Fibroblast of skin of right biceps (primary cell): ENCODE measurements around the gene NAA50.

ENCODE experiments used
- DNase-seq: peaks from one replicate; pipeline ENCODE4 v3.0.0-alpha.2; 2013

The NAA50 gene

DNA sequence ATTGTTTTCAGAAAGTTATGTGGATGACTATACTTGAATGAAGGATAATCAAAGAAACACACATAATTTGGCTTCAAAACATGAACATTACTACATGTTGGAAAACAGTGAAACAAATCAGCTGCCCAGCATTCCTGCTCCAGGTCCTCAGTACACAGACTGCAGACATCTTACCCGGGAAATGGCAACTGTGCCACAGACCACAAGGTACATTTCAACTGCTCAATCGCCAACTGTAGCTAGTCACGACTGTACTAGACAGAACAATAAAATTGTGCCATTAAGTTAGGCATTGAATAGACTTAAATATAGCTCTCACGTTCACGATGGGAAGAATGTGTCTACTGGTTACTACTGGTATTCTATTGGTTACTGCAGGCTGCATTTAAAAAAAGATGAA, 5.0 kb downstream of the NAA50 start:
- DNase-seq, result no peak

DNA sequence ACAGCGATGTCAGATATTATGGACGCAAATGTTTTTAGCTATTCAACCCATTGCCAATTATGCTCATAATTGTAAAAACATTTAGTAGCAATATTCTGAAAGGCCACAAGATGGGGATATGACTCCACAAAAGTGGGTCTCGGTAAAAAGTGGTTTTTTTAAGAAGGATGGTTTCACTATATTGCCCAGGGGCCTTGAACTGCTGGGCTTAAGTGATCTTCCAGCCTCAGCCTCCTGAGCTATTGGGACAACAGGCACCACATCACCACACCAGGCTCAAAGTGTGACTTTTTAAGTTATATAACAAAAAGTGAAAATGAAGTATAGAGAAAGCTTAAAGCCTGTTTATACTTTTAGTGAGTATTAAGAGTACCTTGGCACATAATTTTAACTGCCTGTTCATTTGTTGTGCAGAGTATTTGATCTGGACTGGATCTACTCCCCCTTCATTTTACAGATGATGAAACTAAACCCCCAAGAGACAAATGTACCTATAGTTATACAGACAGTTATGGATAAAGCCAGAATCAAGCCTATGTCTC, 9.4 kb downstream of the NAA50 start:
- peak; percentile 69 for DNase-seq

DNA sequence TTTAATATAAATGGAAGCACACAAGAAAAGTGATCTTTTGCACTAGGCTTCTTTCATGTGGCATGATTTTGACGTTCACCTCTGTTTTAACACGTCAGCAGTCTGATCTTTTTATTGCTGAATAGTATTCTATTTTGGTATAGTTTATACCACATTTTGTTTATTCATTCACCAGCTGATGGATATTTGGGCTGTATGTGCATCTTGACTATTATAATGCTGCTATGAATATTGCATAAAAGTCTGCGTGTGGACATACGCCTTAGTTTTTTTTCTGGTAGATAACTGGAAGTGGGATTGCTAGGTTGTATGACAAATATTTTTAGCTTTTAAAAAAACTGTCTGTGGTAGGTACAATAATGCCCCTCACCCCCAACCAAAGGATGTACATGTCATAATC, 14.4 kb downstream of the NAA50 start:
- no peak for DNase-seq

DNA sequence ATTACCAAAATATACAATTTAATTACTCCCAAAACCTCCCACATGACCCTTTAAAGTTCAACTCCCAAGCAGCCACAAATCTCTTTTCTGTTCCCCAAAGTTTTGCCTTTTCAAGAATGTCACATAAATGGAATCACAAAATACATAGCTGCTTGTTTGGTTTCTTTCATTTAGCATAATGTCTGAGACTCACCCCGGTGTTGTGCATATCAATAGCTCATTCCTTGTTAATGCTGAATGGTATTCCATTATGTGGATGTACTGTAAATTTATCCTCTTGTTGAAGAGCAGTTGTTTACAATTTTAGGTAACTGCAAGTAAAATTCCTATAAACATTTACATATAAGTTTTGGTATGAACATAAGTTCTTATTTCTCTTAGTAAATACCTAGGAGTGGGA, 15.5 kb downstream of the NAA50 start:
- no peak for DNase-seq

DNA sequence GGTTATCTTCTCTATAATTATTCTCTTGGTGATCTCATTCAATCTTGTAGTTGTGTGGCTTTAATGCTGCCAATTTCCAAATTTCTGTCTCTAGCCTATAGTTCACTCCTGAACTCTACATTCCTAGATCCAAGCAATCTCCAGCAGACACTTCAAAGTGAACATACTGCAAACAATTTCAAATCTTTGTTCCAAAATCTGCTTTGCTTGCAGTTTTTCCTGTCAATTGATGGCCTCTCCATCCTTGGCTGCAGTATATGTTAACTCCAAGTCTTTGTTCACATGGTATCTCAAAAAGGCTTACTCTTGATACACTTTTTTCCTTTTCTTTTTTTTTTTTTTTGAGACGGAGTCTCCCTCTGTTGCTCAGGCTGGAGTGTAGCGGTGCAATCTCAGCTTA, 17.4 kb downstream of the NAA50 start:
- no peak for DNase-seq

DNA sequence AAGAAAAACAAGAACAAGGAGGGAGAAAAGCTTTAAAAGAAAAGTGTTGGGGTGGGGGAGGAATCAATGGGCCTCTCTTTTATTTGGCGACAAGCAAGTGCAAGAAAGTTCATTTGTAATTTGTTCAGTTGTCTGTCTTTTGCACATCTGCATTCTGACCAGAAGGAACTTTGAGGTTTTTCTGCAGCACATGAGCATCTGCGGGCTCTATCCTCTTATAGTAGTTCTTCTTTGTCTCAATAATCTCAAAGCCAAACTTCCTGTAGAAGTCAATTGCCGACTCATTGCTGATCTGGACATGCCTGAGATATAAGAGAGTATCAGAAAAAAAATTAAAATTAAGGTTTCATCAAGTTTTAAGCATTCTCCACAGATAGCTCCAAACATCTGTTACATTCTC, 24.4 kb downstream of the NAA50 start:
- DNase-seq, result no peak

GRCh38 chr3:113719758-113720157, 26.3 kb downstream of the NAA50 start:
- no peak for DNase-seq

GRCh38 chr3:113719294-113719693, 26.8 kb downstream of the NAA50 start:
- DNase-seq, result no peak

DNA sequence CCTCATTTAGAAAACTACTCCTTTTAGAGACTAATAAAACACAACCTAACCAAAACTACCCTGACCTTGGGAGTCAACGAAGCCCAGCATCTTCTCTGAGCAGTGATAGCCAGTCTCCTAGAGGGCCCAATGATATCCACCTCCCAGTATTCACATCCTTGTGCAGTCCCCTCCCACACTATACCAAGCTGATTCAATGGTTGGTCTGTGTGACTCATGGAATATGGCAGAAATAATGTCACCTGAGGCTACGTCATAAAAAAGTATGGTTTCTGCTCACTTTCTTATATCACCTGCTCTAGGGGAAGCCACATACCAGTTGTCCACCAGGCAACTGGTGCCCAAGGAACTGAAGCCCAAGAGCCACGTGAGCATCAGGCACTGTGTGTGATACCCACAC, 28.2 kb downstream of the NAA50 start:
- DNase-seq, result no peak

GRCh38 chr3:113717308-113717707, 28.7 kb downstream of the NAA50 start:
- DNase-seq, result no peak

- no peak for DNase-seq
These were observed 31.3 kb downstream of the NAA50 start for GRCh38 chr3:113714702-113715101.

DNA sequence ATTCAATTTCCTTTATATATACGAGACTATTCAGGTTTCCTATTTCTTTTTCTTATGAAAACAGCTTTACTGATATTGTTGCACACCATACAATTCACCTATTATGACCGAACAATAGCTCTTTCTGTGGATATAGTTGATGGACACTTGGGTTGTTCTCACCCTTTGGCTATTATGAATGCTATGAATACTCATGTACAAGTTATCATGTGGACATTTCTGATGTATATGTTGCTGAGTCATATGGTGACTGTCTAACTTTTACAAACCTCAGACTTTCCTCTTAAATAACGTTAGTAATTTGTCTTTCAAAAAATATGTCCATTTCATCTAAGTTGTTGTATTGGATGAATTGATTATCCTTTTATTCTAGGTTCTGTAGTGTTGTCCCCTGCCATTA, 33.9 kb downstream of the NAA50 start:
- peak; percentile 26 for DNase-seq

DNA sequence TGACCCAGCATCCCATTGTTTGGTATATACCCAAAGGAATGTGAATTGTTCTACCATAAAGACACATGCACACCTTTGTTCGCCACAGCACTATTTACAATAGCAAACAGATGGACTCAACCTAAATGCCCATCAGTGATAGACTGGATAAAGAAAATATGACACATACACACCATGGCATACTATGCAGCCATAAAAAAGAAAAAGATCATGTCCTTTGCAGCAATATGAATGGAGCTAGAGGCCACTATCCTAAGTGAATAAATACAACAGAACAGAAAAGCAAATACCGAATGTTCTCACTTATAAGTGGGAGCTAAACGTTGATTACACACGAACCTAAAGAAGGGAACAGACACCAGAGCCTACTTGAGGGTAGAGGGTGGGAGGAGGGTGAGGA, 38.2 kb downstream of the NAA50 start:
- no peak for DNase-seq

GRCh38 chr3:113698956-113699355, 47.1 kb downstream of the NAA50 start:
- no peak for DNase-seq

DNA sequence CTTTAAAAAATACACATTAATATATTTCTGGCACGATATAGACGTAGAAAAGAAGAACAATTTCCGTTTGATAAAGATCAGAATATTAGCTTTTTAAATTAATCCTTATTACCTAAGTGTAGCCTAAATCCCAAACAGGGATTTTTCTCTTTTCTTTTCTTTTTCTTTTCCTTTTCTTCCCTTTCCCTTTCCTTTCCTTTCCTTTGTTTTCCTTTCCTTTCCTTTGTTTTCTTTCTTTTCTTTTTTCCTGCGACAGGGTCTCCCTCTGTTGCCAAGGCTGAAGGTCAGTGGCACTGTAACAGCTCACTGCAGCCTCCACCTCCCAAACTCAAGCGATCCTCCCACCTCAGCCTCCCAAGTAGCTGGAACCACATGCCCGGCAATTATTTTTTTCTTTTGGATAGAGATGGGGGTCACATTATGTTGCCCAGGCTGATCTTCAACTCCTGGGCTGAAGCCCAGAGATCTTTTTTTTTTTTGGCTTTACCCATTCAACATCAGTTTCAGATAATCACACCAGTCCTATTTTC, 47.8 kb downstream of the NAA50 start:
- no peak for DNase-seq

GRCh38 chr3:113697500-113698090, 48.5 kb downstream of the NAA50 start:
- DNase-seq, result no peak

- DNase-seq, result peak; percentile 99
These were observed 49.2 kb downstream of the NAA50 start for GRCh38 chr3:113696658-113697499.

GRCh38 chr3:113695786-113696645, 50.0 kb downstream of the NAA50 start, which contains the start of gene USF3:
Gene USF3 (minus strand): TSS chr3:113696642. CDS start chr3:113674878, 21,764 bp downstream.
- DNase-seq, result peak; percentile 68

- no peak for DNase-seq
These were observed 50.6 kb downstream of the NAA50 start for GRCh38 chr3:113695431-113695785.

DNA sequence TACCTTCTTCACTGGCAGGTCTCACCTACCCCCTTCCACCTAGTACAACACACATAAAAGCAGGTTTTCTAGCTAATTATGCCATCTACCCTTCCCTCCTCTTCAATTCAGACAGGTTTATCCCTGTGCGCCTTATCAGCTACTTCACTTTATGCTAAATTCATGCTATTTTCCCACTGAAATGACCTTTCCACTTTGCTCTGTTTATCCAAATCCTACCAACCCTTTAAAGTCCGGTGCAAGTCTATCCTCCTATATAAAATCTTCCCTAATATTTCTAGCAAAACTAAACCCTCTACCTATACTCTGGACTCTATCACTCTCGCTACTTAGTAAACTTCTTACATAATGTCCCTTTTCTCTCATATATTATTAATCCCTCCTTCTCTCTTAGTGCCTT, 55.6 kb downstream of the NAA50 start:
- no peak for DNase-seq

GRCh38 chr3:113685956-113686721, 59.9 kb downstream of the NAA50 start:
- peak; percentile 64 for DNase-seq

DNA sequence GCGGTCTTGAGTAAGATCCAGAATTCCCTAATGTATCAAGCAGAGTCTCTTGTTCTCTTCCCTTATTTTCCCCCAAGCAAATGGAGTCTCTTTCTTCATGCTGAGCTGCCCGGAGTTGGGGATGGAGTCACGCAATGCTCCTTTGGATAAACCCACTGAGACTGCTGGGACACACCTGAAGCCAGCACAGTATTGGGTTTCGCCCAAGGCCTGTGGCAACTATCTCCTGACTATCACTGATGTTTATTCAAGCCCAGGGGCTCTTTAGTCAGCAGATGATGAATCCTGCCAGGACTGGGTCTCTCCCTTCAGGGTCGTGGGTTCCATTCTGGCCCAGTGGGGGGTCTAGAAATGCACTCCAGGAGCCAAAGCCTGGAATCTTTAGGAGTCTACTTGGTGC, 60.9 kb downstream of the NAA50 start:
- DNase-seq, result no peak
